Uterus (tissue), 4 donors: Measurements from ENCODE around the gene CDK12. TPM values are rescaled to one million over a fixed set of nuclear protein-coding genes. Genes with fewer than 3 reads are reported as not detected.

Source experiments
- DNase-seq, 2 donors: peaks; one replicate each; pipeline ENCODE4 v3.0.0-alpha.2; 2019 to 2020
- H3K27ac ChIP-seq, 2 donors: fragments of 200-600 bp; sonication (generic); 1 replicate in 1 of 2; 2 replicates in 1 of 2; pipeline ENCODE4 v1.5.1; 2016 to 2018
- H3K27me3 ChIP-seq, 2 donors: fragments of 200-600 bp; sonication (generic); one replicate each; pipeline ENCODE4 v1.5.1; 2018 to 2019; ENCODE audit warnings: control low read depth in 1 of 2
- H3K36me3 ChIP-seq, 2 donors: fragments of 200-600 bp; sonication (generic); one replicate each; pipeline ENCODE4 v1.5.1; 2019; ENCODE audit warnings: control low read depth in 1 of 2
- H3K4me1 ChIP-seq, 2 donors: fragments of 200-600 bp; sonication (generic); one replicate each; pipeline ENCODE4 v1.5.1; 2018 to 2019; ENCODE audit warnings: control low read depth in 1 of 2
- H3K4me3 ChIP-seq, 2 donors: fragments of 200-600 bp; sonication (generic); 1 replicate in 1 of 2; 2 replicates in 1 of 2; pipeline ENCODE4 v1.5.1; 2018 to 2019; ENCODE audit warnings: mild to moderate bottlenecking in 1 of 2
- H3K9me3 ChIP-seq, 2 donors: fragments of 200-600 bp; sonication (generic); one replicate each; pipeline ENCODE4 v1.5.1; 2019; ENCODE audit warnings: control low read depth in 1 of 2
- POLR2A ChIP-seq, 2 donors: fragments of 450-650 bp; IDR thresholded peaks; one replicate each; pipeline ENCODE4 v1.6.1; 2016; ENCODE audit warnings: antibody characterized with exemption in 2 of 2, mild to moderate bottlenecking in 1 of 2, moderate library complexity in 1 of 2
- intact Hi-C: fragments of 100-400 bp; cut with DNase I; formaldehyde crosslinking; loops from one replicate; pipeline ENCODE4 v1.15.1; 2023; ENCODE audit warnings: low total_unique reads
- total RNA-seq, 4 donors: library from RNA; depleted of rRNA in 3 of 4; stranded (reverse); fragments of >200 nt in 3 of 4; gene quantifications; one replicate each; pipeline versions ENCODE4 v1.1.0 to v1.2.4, GENCODE V29; 2014 to 2023
- TF ChIP-seq, protein P1 (sequence below), 4 experiments: fragments of 200-600 bp in 2 of 4; fragments of 450-650 bp in 2 of 4; sonication (generic) in 2 of 4; IDR thresholded peaks; one replicate each; pipeline ENCODE4 v1.5.1; 2016 to 2019; ENCODE audit warnings: antibody characterized with exemption in 4 of 4, mild to moderate bottlenecking in 2 of 4, moderate library complexity in 1 of 4
- donor health status: DM: yes; HTN: yes; CAD: no.

The CDK12 gene
- total RNA-seq, 4 donors from 2014 or later = 17.9 to 86.0 (median 27.2) TPM

DNA sequence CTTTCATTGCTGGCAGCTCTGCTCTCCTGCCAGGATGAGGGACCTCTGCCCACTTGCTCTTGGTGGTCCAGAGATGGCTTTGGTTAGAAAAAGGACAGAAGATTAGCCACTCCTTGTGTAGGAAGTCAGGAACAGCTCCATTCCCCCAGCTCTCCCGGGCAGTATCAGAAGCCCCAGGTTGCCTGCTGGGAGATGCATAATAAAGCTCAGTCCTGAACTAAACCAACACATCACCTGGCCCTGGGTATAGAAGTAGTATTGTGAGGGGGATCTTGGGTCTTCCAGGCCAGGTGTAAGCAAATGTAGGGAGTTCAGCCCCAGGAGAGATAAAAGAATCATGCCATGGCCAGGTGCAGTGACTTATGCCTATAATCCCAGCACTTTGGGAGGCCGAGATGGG, 94.1 kb downstream of the CDK12 start:
- H3K4me1 ChIP-seq = no peaks in the 10 kb centered on the region
- no peaks in the 10 kb centered on the region for H3K9me3 ChIP-seq
- TF ChIP-seq, protein P1, sequence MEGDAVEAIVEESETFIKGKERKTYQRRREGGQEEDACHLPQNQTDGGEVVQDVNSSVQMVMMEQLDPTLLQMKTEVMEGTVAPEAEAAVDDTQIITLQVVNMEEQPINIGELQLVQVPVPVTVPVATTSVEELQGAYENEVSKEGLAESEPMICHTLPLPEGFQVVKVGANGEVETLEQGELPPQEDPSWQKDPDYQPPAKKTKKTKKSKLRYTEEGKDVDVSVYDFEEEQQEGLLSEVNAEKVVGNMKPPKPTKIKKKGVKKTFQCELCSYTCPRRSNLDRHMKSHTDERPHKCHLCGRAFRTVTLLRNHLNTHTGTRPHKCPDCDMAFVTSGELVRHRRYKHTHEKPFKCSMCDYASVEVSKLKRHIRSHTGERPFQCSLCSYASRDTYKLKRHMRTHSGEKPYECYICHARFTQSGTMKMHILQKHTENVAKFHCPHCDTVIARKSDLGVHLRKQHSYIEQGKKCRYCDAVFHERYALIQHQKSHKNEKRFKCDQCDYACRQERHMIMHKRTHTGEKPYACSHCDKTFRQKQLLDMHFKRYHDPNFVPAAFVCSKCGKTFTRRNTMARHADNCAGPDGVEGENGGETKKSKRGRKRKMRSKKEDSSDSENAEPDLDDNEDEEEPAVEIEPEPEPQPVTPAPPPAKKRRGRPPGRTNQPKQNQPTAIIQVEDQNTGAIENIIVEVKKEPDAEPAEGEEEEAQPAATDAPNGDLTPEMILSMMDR (IDR thresholded peaks at IDR 0.05) = no peak
- TF ChIP-seq POLR2A (IDR thresholded peaks at IDR 0.05) = no peak
- no peak overlapping the region for H3K4me3 ChIP-seq
- DNase-seq = no peak
- no peak overlapping the region for H3K27ac ChIP-seq
- no peaks in the 10 kb centered on the region for H3K36me3 ChIP-seq
- no peaks in the 10 kb centered on the region for H3K27me3 ChIP-seq
- intact Hi-C loops = loop anchor here (10.0 kb wide), 1 partner anchor 69 kb away; the partner anchor contains the start of gene PPP1R1B

- no peaks in the 10 kb centered on the region for H3K4me1 ChIP-seq
- no peaks in the 10 kb centered on the region for H3K9me3 ChIP-seq
- TF ChIP-seq POLR2A (IDR thresholded peaks at IDR 0.05) = no peak
- TF ChIP-seq, protein P1 (IDR thresholded peaks at IDR 0.05) = no peak
- no peak overlapping the region for H3K27ac ChIP-seq
- intact Hi-C loops = loop anchor here (10.0 kb wide), 1 partner anchor 68 kb away; the partner anchor contains the start of gene PPP1R1B
- H3K27me3 ChIP-seq = no peaks in the 10 kb centered on the region
- H3K36me3 ChIP-seq = no peaks in the 10 kb centered on the region
- DNase-seq = no peak
- H3K4me3 ChIP-seq = no peak overlapping the region
Observed at GRCh38 chr17:39556423-39556822, 95.1 kb downstream of the CDK12 start.

GRCh38 chr17:39562395-39562794, 101.1 kb downstream of the CDK12 start:
- no peaks in the 10 kb centered on the region for H3K9me3 ChIP-seq
- no peaks in the 10 kb centered on the region for H3K27me3 ChIP-seq
- no peaks in the 10 kb centered on the region for H3K4me1 ChIP-seq
- H3K36me3 ChIP-seq = no peaks in the 10 kb centered on the region
- H3K27ac ChIP-seq = no peak overlapping the region
- H3K4me3 ChIP-seq = no peak overlapping the region
- no peak for TF ChIP-seq POLR2A (IDR thresholded peaks at IDR 0.05)
- TF ChIP-seq, protein P1 (IDR thresholded peaks at IDR 0.05) = no peak
- intact Hi-C loops = no loop called here
- DNase-seq = no peak

DNA sequence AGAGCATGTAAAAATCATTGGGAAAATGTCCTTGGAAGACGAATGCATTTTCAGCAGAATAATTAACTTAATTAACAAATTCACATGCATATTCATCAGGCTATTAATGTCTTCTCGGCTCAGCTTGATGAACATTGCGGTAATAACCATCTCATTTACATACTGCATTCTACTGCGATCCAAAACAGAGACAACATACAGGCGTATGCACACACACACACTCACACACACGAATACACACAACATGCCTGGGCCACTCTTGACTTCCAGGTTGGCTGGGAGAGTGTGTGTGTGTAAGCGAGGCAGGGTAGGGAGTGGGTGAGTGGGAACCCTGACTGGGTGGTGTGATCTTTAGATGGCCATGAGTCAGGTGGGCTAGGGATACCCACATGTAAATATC, 101.7 kb downstream of the CDK12 start:
- Histone ChIP-seq H3K4me1 (no peaks in the 10 kb centered on the region), H3K4me3 (no peak overlapping the region), H3K27ac (no peak overlapping the region), H3K9me3 (no peaks in the 10 kb centered on the region), H3K36me3 (no peaks in the 10 kb centered on the region), H3K27me3 (no peaks in the 10 kb centered on the region)
- intact Hi-C loops = no loop called here
- TF ChIP-seq POLR2A (IDR thresholded peaks at IDR 0.05) = no peak
- TF ChIP-seq, protein P1 (IDR thresholded peaks at IDR 0.05) = no peak
- DNase-seq = no peak

DNA sequence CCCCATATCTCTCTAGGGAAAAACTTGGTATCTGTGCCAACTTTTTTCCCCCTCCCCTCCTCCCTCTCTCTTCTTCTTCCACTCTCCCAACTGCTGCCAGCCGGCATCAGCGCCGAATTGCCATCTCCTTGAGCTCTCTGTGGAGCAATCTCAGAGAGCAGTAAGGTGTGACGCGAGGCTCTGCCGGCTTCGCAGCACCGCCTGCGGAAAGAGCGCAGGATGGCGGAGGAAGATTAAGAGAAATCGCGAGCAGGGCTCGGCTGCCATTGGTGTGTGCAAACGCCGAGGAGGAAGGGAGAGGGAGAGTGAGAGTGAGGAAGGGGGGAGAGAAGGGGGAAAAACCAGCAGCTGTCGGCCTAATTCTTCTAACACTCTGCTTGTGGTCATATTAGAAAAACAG, 102.2 kb downstream of the CDK12 start:
- Histone ChIP-seq H3K27me3 (no peaks in the 10 kb centered on the region), H3K4me3 (no peak overlapping the region), H3K27ac (no peak overlapping the region), H3K36me3 (no peaks in the 10 kb centered on the region), H3K9me3 (no peaks in the 10 kb centered on the region), H3K4me1 (no peaks in the 10 kb centered on the region)
- TF ChIP-seq, protein P1 (IDR thresholded peaks at IDR 0.05) = no peak
- no peak for TF ChIP-seq POLR2A (IDR thresholded peaks at IDR 0.05)
- intact Hi-C loops = no loop called here
- DNase-seq = no peak
